GM12878 (cell line): Measurements from ENCODE around the gene MARVELD1. TPM values are rescaled to one million over a fixed set of nuclear protein-coding genes. Genes with fewer than 3 reads are reported as not detected.
"Not testable (repeated sequence)": the region's sequence is repeated elsewhere in the genome, so short reads cannot be mapped to it uniquely, and the experiment has no call there.

Experiments
- ATAC-seq: fragments of 200-7000 bp; cut with Tn5 transposase; 3 replicates; pipeline ENCODE4 v1.9.1; 2020; ENCODE audit warnings: mild to moderate bottlenecking, moderate library complexity
- BruUV-seq: library from RNA; stranded (reverse); fragments of 400-500 nt; replicated peaks from 2 replicates; lab custom pipeline; 2021; lab: Mats Ljungman, UMichigan
- CTCF ChIA-PET: fragments of 300-600 bp; sonication (Branson Sonifier 250); formaldehyde crosslinking; extraction: SDS; loops from one replicate; lab custom pipeline; 2021; ENCODE audit warnings: inconsistent platforms; lab: Yijun Ruan, JAX
- POLR2A ChIA-PET: fragments of 350-600 bp; formaldehyde crosslinking; extraction: SDS; loops from one replicate; lab custom pipeline; 2021; ENCODE audit warnings: inconsistent platforms; lab: Charles Lee
- RAD21 ChIA-PET: fragments of 300-600 bp; sonication (Branson Sonifier 250); formaldehyde crosslinking; loops from one replicate; lab custom pipeline; 2023; ENCODE audit warnings: antibody characterized with exemption; ENCODE audit not compliant: unreplicated experiment; lab: Charles Lee
- SMC1A ChIA-PET: fragments of 300-600 bp; sonication (Branson Sonifier 250); formaldehyde crosslinking; loops from one replicate; lab custom pipeline; 2023; ENCODE audit not compliant: unreplicated experiment, uncharacterized antibody; lab: Charles Lee
- DNase-seq: peaks from one replicate; pipeline ENCODE4 v3.0.0-alpha.2; 2011; ENCODE audit warnings: low read depth, low spot score
- FAIRE-seq: peaks from 3 replicates; lab custom pipeline; 2011; peaks lifted over from hg19 to GRCh38; lab: Jason Lieb, UNC
- H2AFZ ChIP-seq: 2 replicates; pipeline ENCODE4 v1.6.0; 2011; ENCODE audit warnings: low read depth, low read length, control low read depth; ENCODE audit not compliant: control insufficient read depth
- H3K27ac ChIP-seq: 2 replicates; pipeline ENCODE4 v1.5.1; 2011; ENCODE audit warnings: control low read depth; ENCODE audit not compliant: control insufficient read depth, insufficient read depth
- H3K27me3 ChIP-seq, 2 experiments: replicated peaks in 1 of 2; 2 replicates each; pipeline versions ENCODE4 v1.6.0 to v1.6.1; 2011; ENCODE audit warnings: low read length in 1 of 2; ENCODE audit not compliant: control insufficient read depth in 2 of 2, insufficient read depth in 2 of 2
- H3K36me3 ChIP-seq, 2 experiments: 2 replicates each; pipeline ENCODE4 v1.5.1; 2011; ENCODE audit warnings: low read length in 1 of 2; ENCODE audit not compliant: control insufficient read depth in 2 of 2, insufficient read depth in 2 of 2
- H3K4me1 ChIP-seq: 2 replicates; pipeline ENCODE4 v1.6.1; 2011; ENCODE audit warnings: mild to moderate bottlenecking, low read length, moderate library complexity, mixed read lengths; ENCODE audit not compliant: control insufficient read depth, insufficient read depth
- H3K4me2 ChIP-seq: 2 replicates; pipeline ENCODE4 v1.6.0; 2011; ENCODE audit warnings: control low read depth; ENCODE audit not compliant: control insufficient read depth, insufficient read depth
- H3K4me3 ChIP-seq: fragments of 200-600 bp; sonication (generic); 2 replicates; pipeline ENCODE4 v1.5.1; 2016
- H3K79me2 ChIP-seq: 2 replicates; pipeline ENCODE4 v1.6.0; 2011; ENCODE audit warnings: low read length; ENCODE audit not compliant: control insufficient read depth, insufficient read depth
- H3K9ac ChIP-seq: 2 replicates; pipeline ENCODE4 v1.8.0; 2011; ENCODE audit warnings: low read length, control low read depth, mixed read lengths; ENCODE audit not compliant: control insufficient read depth, insufficient read depth
- H3K9me3 ChIP-seq: replicated peaks from 3 replicates; pipeline ENCODE4 v1.5.1; 2011; ENCODE audit warnings: mild to moderate bottlenecking, low read length; ENCODE audit not compliant: control insufficient read depth, insufficient read depth
- H4K20me1 ChIP-seq: 2 replicates; pipeline ENCODE4 v1.6.0; 2011; ENCODE audit not compliant: control insufficient read depth, insufficient read depth
- BRCA1 ChIP-seq: IDR thresholded peaks from 2 replicates; pipeline ENCODE4 v1.6.1; 2011; ENCODE audit warnings: low read depth, low read length, improper control_type of control experiment
- EED ChIP-seq: sonication (generic); IDR thresholded peaks from 2 replicates; pipeline ENCODE4 v1.6.1; 2016; ENCODE audit warnings: antibody characterized with exemption, low read depth
- IRF5 ChIP-seq: fragments of 450-650 bp; IDR thresholded peaks from 2 replicates; pipeline ENCODE4 v1.6.1; 2017; ENCODE audit warnings: borderline replicate concordance
- KAT2A ChIP-seq: conservative IDR thresholded peaks from 2 replicates; pipeline ENCODE4 v1.6.1; 2011; ENCODE audit warnings: low read depth, low read length; ENCODE audit not compliant: control insufficient read depth
- MAX ChIP-seq: IDR thresholded peaks from 2 replicates; pipeline ENCODE4 v1.6.1; 2012; ENCODE audit warnings: low read depth, low read length, improper control_type of control experiment
- NRF1 ChIP-seq: conservative IDR thresholded peaks from 2 replicates; pipeline ENCODE4 v1.6.1; 2011; ENCODE audit warnings: mild to moderate bottlenecking, low read depth, low read length, improper control_type of control experiment
- SMAD1 ChIP-seq: fragments of 450-650 bp; IDR thresholded peaks from 2 replicates; pipeline ENCODE4 v1.6.1; 2018; ENCODE audit warnings: mild to moderate bottlenecking, low read depth; ENCODE audit not compliant: partially characterized antibody
- SPI1 ChIP-seq: IDR thresholded peaks from 2 replicates; pipeline ENCODE4 v1.6.1; 2011; ENCODE audit warnings: low read depth, mild to moderate bottlenecking, low read length, moderate library complexity, borderline replicate concordance; ENCODE audit not compliant: insufficient read depth
- TBL1XR1 ChIP-seq: IDR thresholded peaks from 2 replicates; pipeline ENCODE4 v1.6.1; 2012; ENCODE audit warnings: low read depth, low read length, improper control_type of control experiment
- YY1 ChIP-seq: IDR thresholded peaks from 2 replicates; pipeline ENCODE4 v1.6.1; 2011; ENCODE audit warnings: low read depth, mild to moderate bottlenecking, low read length
- ZBED1 ChIP-seq: IDR thresholded peaks from 2 replicates; pipeline ENCODE4 v1.6.1; 2016; ENCODE audit warnings: borderline replicate concordance
- ZNF207 ChIP-seq: fragments of 450-650 bp; IDR thresholded peaks from 2 replicates; pipeline ENCODE4 v1.6.1; 2014; ENCODE audit warnings: antibody characterized with exemption, mild to moderate bottlenecking, borderline replicate concordance
- WGBS: methylation state at CpG from one replicate; pipeline ENCODE4 v1.1.6; 2016; ENCODE audit warnings: low lambda C conversion rate; ENCODE audit not compliant: insufficient replicate concordance, insufficient coverage; ENCODE audit errors: missing lambda C conversion rate; 5-methylcytosine and 5-hydroxymethylcytosine counted together
- in situ Hi-C: fragments of 300-500 bp; cut with MboI; formaldehyde crosslinking; loops from 9 replicates; pipeline ENCODE4 v1.14.3; 2018; ENCODE audit warnings: mixed read lengths
- intact Hi-C: fragments of 100-400 bp; cut with micrococcal nuclease; formaldehyde crosslinking; loops from one replicate; pipeline ENCODE4 v1.14.2; 2022; ENCODE audit not compliant: unreplicated experiment
- polyA plus RNA-seq, 11 experiments: library from polyadenylated mRNA; depleted of rRNA in 4 of 11; unstranded in 6 of 11; stranded (reverse) in 5 of 11; fragments of >200 nt; fragmentation: Nextera tagmentation in 4 of 11; fragmentation: Illumina TruSeq in 1 of 11; extraction: Ambion mirVana in 4 of 11; extraction: Trizol in 1 of 11; gene quantifications; 1 replicate in 1 of 11; 2 replicates in 10 of 11; pipeline versions ENCODE4 v1.2.1 to v1.2.3, GENCODE V29; 2011 to 2016; ENCODE audit warnings: inconsistent platforms in 2 of 11, missing spikeins in 2 of 11, low read depth in 1 of 11
- total RNA-seq, 4 experiments: library from RNA; depleted of rRNA in 3 of 4; stranded (reverse); fragments of >200 nt in 3 of 4; fragmentation: Illumina TruSeq in 1 of 4; extraction: Trizol in 1 of 4; gene quantifications; 2 replicates each; pipeline versions ENCODE4 v1.2.1 to v1.2.3, GENCODE V29; 2013 to 2021

The MARVELD1 gene
- total and polyA plus RNA-seq, 10 of the 15 experiments (the other 5 are each of a cell fraction or from before 2014, with no cell fraction given): 0.54 to 8.4 (median 3.2) TPM

GRCh38 chr10:97690133-97690532 is 23.4 kb upstream of the MARVELD1 start:
- POLR2A ChIA-PET: no interaction called here

GRCh38 chr10:97698072-97698655 is 15.4 kb upstream of the MARVELD1 start:
- SMC1A ChIA-PET: interaction anchor here (0.9 kb wide), 1 partner anchor 19 kb away, joined by 3 read pairs; no protein-coding TSS in a partner anchor
- H3K9me3 ChIP-seq, H3K9ac ChIP-seq, H3K4me1 ChIP-seq, H4K20me1 ChIP-seq, ATAC-seq, H3K27ac ChIP-seq, BruUV-seq, DNase-seq, FAIRE-seq, H2AFZ ChIP-seq, H3K4me2 ChIP-seq, H3K4me3 ChIP-seq, H3K36me3 ChIP-seq, H3K79me2 ChIP-seq, intact Hi-C loops, H3K27me3 ChIP-seq: not testable (repeated sequence)
- POLR2A ChIA-PET: interaction anchor here (1.2 kb wide), 1 partner anchor 11 kb away, joined by 3 read pairs; the partner anchor contains the start of gene AVPI1
- CTCF ChIA-PET: interaction anchor here (0.7 to 3.1 kb wide), 8 partner anchors 11 to 49 kb away, joined by 3 to 12 read pairs (median 4); partner anchors contain the start of genes AVPI1 and ZFYVE27
- 49% methylated on average over 11 of the region's 11 CpGs for WGBS
- in situ Hi-C loops: loop anchor here (5.0 kb wide), 1 partner anchor 1296 kb away; no protein-coding TSS in a partner anchor
- RAD21 ChIA-PET: interaction anchor here (1.2 kb wide), 1 partner anchor 14 kb away, joined by 3 read pairs; no protein-coding TSS in a partner anchor

More at GRCh38 chr10:97690133-97690532, 23.4 kb upstream of the MARVELD1 start:
- DNase-seq: no peak
- RAD21 ChIA-PET: no interaction called here
- WGBS: 52% methylated on average over 3 of the region's 3 CpGs
- intact Hi-C loops (no loop called here), in situ Hi-C loops (no loop called here)
- no TSS peak for BruUV-seq
- ATAC-seq: no peak
- H3K4me1 ChIP-seq: peaks cover 14% of the 10 kb centered on the region
- SMC1A ChIA-PET: no interaction called here
- H3K4me3 ChIP-seq: no peak overlapping the region
- no peak overlapping the region for H3K27ac ChIP-seq
- no peak overlapping the region for H2AFZ ChIP-seq
- TF ChIP-seq BRCA1 (no peak), KAT2A (no peak), YY1 (no peak), NRF1 (no peak), EED (no peak), SMAD1 (no peak), IRF5 (no peak), ZNF207 (no peak), ZBED1 (no peak), SPI1 (no peak), TBL1XR1 (no peak), MAX (no peak)
- H3K9me3 ChIP-seq: no peaks in the 10 kb centered on the region
- no peaks in the 10 kb centered on the region; a peak in 1 of 4 replicates for H3K27me3 ChIP-seq
- H3K9ac ChIP-seq: no peak overlapping the region
- no peaks in the 10 kb centered on the region for H3K79me2 ChIP-seq
- no peaks in the 10 kb centered on the region for H3K36me3 ChIP-seq
- H3K4me2 ChIP-seq: no peak overlapping the region
- CTCF ChIA-PET: interaction anchor here (11.3 kb wide), 1 partner anchor 14 kb away, joined by 115 read pairs; no protein-coding TSS in a partner anchor
- no peaks in the 10 kb centered on the region for H4K20me1 ChIP-seq
- FAIRE-seq: no peak
